Right lobe of liver (tissue), 6 donors: ENCODE results near the gene ITM2C. TPM values are rescaled to one million over a fixed set of nuclear protein-coding genes. Genes with fewer than 3 reads are reported as not detected.
A peak's percentile ranks its signal among the peaks of the same experiment; 100 is the strongest.

Experiments
- ATAC-seq, 4 donors: fragments of 200-7000 bp; cut with Tn5 transposase; one replicate each; pipeline ENCODE4 v1.9.1; 2020; ENCODE audit warnings: mild to moderate bottlenecking in 4 of 4, moderate library complexity in 4 of 4
- DNase-seq, 3 donors: peaks; one replicate each; pipeline ENCODE4 v3.0.0-alpha.2; 2020
- H3K27ac ChIP-seq, 3 donors: fragments of 200-600 bp; one replicate each; pipeline ENCODE4 v1.8.0; 2022
- H3K27me3 ChIP-seq, 2 donors: fragments of 200-600 bp; one replicate each; pipeline ENCODE4 v1.8.0; 2022
- H3K36me3 ChIP-seq, 4 donors: fragments of 200-600 bp; sonication (generic) in 1 of 4; one replicate each; pipeline versions ENCODE4 v1.5.1 to v1.8.0; 2017 to 2022; ENCODE audit warnings: control low read depth in 1 of 4
- H3K4me1 ChIP-seq, 4 donors: fragments of 200-600 bp; sonication (generic) in 1 of 4; one replicate each; pipeline versions ENCODE4 v1.5.1 to v1.8.0; 2017 to 2022; ENCODE audit warnings: control low read depth in 1 of 4
- H3K4me3 ChIP-seq, 3 donors: fragments of 200-600 bp; one replicate each; pipeline ENCODE4 v1.8.0; 2022
- H3K9me3 ChIP-seq, 4 donors: fragments of 200-600 bp; sonication (generic) in 1 of 4; one replicate each; pipeline versions ENCODE4 v1.5.1 to v1.8.0; 2017 to 2022; ENCODE audit warnings: control low read depth in 1 of 4
- POLR2A ChIP-seq: fragments of 450-650 bp; IDR thresholded peaks from one replicate; pipeline ENCODE4 v1.6.1; 2017; ENCODE audit warnings: antibody characterized with exemption, mild to moderate bottlenecking
- WGBS: methylation state at CpG from one replicate; pipeline ENCODE4 v1.1.6; 2018; ENCODE audit warnings: low coverage, low lambda C conversion rate; ENCODE audit not compliant: insufficient coverage; ENCODE audit errors: missing lambda C conversion rate; 5-methylcytosine and 5-hydroxymethylcytosine counted together
- intact Hi-C, 2 donors: fragments of 100-400 bp; cut with DNase I; formaldehyde crosslinking; loops; one replicate each; pipeline versions ENCODE4 v1.11.2 to v1.14.1; 2022
- total RNA-seq, 6 experiments: library from RNA; depleted of rRNA in 2 of 6; stranded (reverse); fragments of >200 nt in 2 of 6; fragmentation: NEBNext Ultra II Directional in 3 of 6; extraction: Animal tissue kit (Norgen Biotek cat#: 25700) in 3 of 6; gene quantifications; one replicate each; pipeline versions ENCODE4 v1.1.0 to v1.2.4, GENCODE V29; 2016 to 2023
- TF ChIP-seq, protein P1 (sequence below), 4 donors: fragments of 200-600 bp in 3 of 4; fragments of 450-650 bp in 1 of 4; IDR thresholded peaks; one replicate each; pipeline versions ENCODE4 v1.5.1 to v1.8.0; 2016 to 2022; ENCODE audit warnings: antibody characterized with exemption in 4 of 4, mild to moderate bottlenecking in 2 of 4
- donor health status: DM: no; HTN: yes; CAD: no.
- donor health status: DM: no; HTN: no; CAD: no.
- donor health status: DM: no; HTN: no; CAD: no.
- donor health status: DM: no; HTN: yes; CAD: no.
- donor health status: DM: no; HTN: yes; CAD: no.

Gene ITM2C
- total RNA-seq, 6 experiments from 2014 or later = 11.1 to 26.9 (median 24.2) TPM

DNA sequence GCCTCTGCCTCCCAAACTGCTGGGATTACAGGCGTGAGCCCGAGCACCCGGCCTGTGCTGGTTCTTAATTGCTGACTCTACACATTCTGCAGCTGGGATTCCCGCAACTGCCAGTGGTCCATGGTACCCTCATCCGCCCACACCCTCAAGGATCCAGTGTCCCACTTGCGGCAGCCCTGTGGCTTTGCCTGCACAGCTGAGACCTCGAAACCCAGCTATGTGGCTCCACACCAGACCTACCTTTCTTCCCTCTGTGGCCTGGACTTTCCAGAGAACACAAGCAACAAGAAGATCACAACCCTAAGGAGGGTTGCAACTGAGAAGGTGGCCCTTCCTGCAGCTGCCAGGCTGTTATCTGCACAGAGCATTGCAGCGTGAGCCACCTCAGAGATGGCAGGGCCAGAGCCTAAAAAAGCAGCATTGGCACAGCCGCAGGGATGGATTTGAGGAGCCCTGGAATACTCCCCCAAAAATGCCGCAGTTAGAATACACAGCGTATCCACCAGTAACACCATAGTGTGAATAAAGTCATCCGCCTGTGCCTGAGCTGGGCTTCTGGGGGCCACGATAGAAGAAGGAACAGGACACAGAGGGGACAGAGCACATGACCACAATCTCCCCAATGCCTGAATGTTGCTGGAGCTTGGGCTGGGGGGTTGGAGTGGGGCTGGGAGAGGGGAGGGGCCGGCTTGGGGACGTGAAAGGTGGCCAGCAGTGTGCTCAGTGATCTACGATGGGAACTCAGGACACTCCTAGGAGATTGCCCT lies 58.4 kb downstream of the ITM2C start:
- DNase-seq = peak in 1 of 3 donors; percentile 29
- H3K27me3 ChIP-seq = no peaks in the 10 kb centered on the region
- H3K27ac ChIP-seq = no peak overlapping the region
- H3K9me3 ChIP-seq = no peaks in the 10 kb centered on the region
- WGBS = 65% methylated on average over 10 of the region's 16 CpGs
- no peak overlapping the region for H3K4me3 ChIP-seq
- no peak for ATAC-seq
- TF ChIP-seq POLR2A = no peak
- TF ChIP-seq, protein P1, sequence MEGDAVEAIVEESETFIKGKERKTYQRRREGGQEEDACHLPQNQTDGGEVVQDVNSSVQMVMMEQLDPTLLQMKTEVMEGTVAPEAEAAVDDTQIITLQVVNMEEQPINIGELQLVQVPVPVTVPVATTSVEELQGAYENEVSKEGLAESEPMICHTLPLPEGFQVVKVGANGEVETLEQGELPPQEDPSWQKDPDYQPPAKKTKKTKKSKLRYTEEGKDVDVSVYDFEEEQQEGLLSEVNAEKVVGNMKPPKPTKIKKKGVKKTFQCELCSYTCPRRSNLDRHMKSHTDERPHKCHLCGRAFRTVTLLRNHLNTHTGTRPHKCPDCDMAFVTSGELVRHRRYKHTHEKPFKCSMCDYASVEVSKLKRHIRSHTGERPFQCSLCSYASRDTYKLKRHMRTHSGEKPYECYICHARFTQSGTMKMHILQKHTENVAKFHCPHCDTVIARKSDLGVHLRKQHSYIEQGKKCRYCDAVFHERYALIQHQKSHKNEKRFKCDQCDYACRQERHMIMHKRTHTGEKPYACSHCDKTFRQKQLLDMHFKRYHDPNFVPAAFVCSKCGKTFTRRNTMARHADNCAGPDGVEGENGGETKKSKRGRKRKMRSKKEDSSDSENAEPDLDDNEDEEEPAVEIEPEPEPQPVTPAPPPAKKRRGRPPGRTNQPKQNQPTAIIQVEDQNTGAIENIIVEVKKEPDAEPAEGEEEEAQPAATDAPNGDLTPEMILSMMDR (IDR thresholded peaks at IDR 0.05) = no peak
- H3K36me3 ChIP-seq = no peaks in the 10 kb centered on the region
- intact Hi-C loops = no loop called here
- H3K4me1 ChIP-seq = no peaks in the 10 kb centered on the region

DNA sequence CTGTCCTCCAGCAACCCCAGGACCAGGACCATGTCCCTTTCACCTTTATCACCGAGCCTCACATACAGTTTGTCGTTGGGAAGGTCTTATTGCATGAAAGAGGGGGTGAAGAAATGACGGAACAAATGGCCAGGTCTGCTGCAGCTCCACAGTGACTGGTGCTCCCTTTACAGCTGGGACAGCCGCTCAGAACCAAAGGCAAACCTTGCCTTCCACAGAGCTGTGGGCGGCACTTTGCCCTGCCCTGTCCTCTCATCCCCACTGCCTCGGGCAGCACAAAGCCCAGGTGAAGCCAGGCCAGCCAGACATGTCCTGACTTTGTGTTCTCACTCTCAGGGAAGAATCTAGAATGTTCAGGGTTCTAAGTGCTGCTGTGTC lies 59.3 kb downstream of the ITM2C start:
- intact Hi-C loops = no loop called here
- no peaks in the 10 kb centered on the region for H3K9me3 ChIP-seq
- WGBS = 44% methylated on average over 2 of the region's 6 CpGs
- ATAC-seq (no peak), DNase-seq (no peak)
- H3K4me3 ChIP-seq = no peak overlapping the region
- no peaks in the 10 kb centered on the region for H3K27me3 ChIP-seq
- no peak overlapping the region for H3K27ac ChIP-seq
- no peaks in the 10 kb centered on the region for H3K4me1 ChIP-seq
- H3K36me3 ChIP-seq = no peaks in the 10 kb centered on the region
- TF ChIP-seq, protein P1 (IDR thresholded peaks at IDR 0.05) = no peak
- TF ChIP-seq POLR2A = no peak

DNA sequence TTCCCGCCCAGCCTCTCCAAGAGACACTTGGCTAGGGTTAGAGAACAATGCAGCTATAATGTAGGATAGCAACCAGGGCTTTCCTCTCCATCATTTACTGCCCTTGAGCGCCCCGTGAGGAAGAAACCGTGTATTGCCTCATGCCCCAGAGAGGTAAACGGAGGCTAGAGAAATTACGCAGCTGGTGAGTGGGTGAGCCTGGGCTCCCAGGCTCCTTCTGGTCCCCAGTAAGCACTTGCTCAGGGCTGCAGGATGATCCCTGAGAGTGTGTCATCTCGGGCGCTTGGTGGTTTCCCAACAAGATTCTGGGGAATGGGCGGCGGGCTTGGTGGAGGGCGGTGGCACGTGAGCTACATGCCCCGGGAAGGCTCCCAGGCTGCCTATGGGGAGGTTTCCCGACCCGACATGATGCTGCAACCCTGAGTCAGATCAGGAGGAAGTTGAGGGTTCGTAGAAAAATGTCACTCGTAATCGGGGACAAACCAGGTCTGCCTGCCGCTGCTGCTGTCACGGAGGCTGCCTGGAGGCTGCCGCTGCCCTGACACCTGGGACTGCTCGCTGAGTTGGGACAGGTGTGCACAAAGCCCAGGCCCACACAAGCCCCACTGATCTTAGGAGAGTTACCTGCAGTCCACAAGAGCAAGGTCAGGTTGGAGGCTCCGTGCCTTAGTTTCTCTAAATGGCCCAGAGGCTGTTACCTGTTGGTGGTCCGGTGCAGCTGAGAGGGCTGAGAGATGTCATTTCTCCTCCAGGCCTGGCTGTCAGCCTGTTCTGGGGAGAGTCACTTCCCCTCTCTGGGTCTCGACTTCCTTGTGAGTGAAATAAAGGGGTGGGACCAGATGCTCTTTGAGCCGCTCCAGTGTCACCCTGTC lies 60.0 kb downstream of the ITM2C start, which contains the start of gene GPR55:
GPR55 (minus strand) TSS at position 773 of the 872 bp plus-strand sequence. CDS start 14,280 bp downstream, outside the sequence.
- TF ChIP-seq, protein P1 (IDR thresholded peaks at IDR 0.05) = peak in 2 of 4 donors; percentile 10 to 11
- no peak for TF ChIP-seq POLR2A
- DNase-seq (peak in 2 of 3 donors; percentile 32 to 46), ATAC-seq (peak in 3 of 4 donors; percentile 24 to 53 (median 45))
- Histone ChIP-seq H3K27me3 (no peaks in the 10 kb centered on the region), H3K4me3 (no peak within 1 kb of the TSS), H3K9me3 (no peaks in the 10 kb centered on the region), H3K36me3 (no peaks in the 10 kb centered on the region), H3K4me1 (no peaks in the 10 kb centered on the region), H3K27ac (no peak within 1 kb of the TSS)
- 21% methylated on average over 6 of the region's 26 CpGs for WGBS
- intact Hi-C loops = no loop called here

DNA sequence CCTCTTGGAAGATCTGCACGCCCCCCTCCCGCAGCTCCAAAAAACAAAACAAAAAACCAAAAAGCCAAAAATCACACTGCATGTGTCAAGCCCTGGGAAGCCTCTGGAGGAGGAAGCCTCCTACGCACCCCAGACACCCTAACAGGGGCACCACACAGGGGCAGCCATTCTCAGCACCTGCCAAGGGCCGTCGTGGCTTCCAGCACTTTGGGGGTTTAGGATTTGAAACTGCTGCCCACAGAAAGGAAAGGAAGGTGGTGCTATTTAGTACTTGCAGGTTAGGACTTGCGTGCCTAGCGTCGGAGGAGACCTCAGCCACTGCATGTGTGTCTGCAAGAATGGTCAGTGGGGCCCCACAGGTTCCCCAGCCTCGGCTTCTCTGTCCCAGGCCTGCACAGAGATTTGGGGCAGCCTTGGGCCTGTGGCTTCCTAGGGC lies 60.7 kb downstream of the ITM2C start:
- Histone ChIP-seq H3K27ac (no peak overlapping the region), H3K36me3 (no peaks in the 10 kb centered on the region), H3K9me3 (no peaks in the 10 kb centered on the region), H3K4me1 (no peaks in the 10 kb centered on the region), H3K27me3 (no peaks in the 10 kb centered on the region), H3K4me3 (no peak overlapping the region)
- 51% methylated on average over 5 of the region's 9 CpGs for WGBS
- DNase-seq (peak in 1 of 3 donors; percentile 32), ATAC-seq (no peak)
- intact Hi-C loops = no loop called here
- TF ChIP-seq POLR2A = no peak
- TF ChIP-seq, protein P1 (IDR thresholded peaks at IDR 0.05) = no peak
